NK-92 (cell line): ENCODE results near the gene HDAC9.

Experiments
- DNase-seq: peaks from one replicate; lab custom pipeline; 2025; ENCODE audit not compliant: unreplicated experiment; lab: John Stamatoyannopoulos, UW

HDAC9 gene

GRCh38 chr7:18771834-18772566, 276.5 kb downstream of the HDAC9 start:
- DNase-seq: no peak

- DNase-seq: no peak
Observed at GRCh38 chr7:18772567-18772965, 277.0 kb downstream of the HDAC9 start.

- no peak for DNase-seq
Observed at GRCh38 chr7:18777314-18777713, 281.8 kb downstream of the HDAC9 start.

GRCh38 chr7:18778594-18778993, 283.0 kb downstream of the HDAC9 start:
- DNase-seq: no peak

- no peak for DNase-seq
Observed at GRCh38 chr7:18780266-18780665, 284.7 kb downstream of the HDAC9 start.

- no peak for DNase-seq
Observed at GRCh38 chr7:18780938-18781337, 285.4 kb downstream of the HDAC9 start.

- DNase-seq: no peak
Observed at GRCh38 chr7:18786196-18786727, 290.7 kb downstream of the HDAC9 start.

- DNase-seq: no peak
Observed at GRCh38 chr7:18786796-18787195, 291.2 kb downstream of the HDAC9 start.

GRCh38 chr7:18788026-18788425, 292.5 kb downstream of the HDAC9 start:
- no peak for DNase-seq

GRCh38 chr7:18792871-18793595, 297.5 kb downstream of the HDAC9 start:
- DNase-seq: no peak

- no peak for DNase-seq
Observed at GRCh38 chr7:18796216-18796615, 300.7 kb downstream of the HDAC9 start.

GRCh38 chr7:18798088-18798906, 302.7 kb downstream of the HDAC9 start:
- no peak for DNase-seq

- DNase-seq: no peak
Observed at GRCh38 chr7:18799899-18800298, 304.4 kb downstream of the HDAC9 start.

- DNase-seq: no peak
Observed at GRCh38 chr7:18803923-18804322, 308.4 kb downstream of the HDAC9 start.

- no peak for DNase-seq
Observed at GRCh38 chr7:18806177-18806576, 310.6 kb downstream of the HDAC9 start.

GRCh38 chr7:18808026-18808425, 312.5 kb downstream of the HDAC9 start:
- no peak for DNase-seq

GRCh38 chr7:18815261-18815960, 319.9 kb downstream of the HDAC9 start:
- no peak for DNase-seq

GRCh38 chr7:18820981-18821380, 325.4 kb downstream of the HDAC9 start:
- no peak for DNase-seq

GRCh38 chr7:18821554-18821953, 326.0 kb downstream of the HDAC9 start:
- DNase-seq: no peak

- DNase-seq: no peak
Observed at GRCh38 chr7:18824157-18824556, 328.6 kb downstream of the HDAC9 start.
